Inflammatory macrophage treated with lipopolysaccharide for 4 hours (primary cell): ENCODE results near the gene GNB1.

ENCODE experiments used
- DNase-seq: peaks from one replicate; pipeline ENCODE4 v3.0.0-alpha.2; 2020

Gene GNB1

DNA sequence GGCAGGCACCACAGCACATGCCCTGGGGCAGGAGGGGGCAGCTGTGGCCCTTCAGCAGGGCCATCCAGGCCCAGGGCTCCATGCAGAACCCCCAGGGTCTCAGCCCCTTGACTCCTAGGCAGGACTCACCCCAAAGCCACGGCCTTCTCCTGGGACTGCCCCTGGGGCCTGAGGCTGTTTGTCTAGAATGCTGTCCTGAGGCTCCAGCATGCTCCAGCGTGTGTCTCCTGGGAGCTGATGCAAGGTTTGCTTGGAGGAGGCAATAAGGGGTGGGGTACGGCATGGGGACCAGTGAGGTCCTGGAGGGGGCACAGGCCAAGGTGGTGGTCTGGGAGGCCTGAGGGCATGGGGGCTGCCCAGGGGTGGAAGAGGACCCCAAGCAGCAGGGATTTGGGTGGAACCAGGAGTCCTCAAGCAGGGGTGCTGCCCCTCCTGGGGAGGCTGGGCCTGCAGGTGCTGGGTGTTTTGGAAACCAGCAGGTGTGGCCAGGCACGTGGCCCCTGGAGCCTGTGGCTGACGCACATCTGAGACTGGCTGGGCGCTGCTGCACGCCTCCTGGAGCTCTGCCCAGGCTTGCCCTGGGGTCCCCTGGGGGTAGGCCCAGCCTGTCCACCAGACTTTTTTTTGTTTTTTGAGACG is 16.3 kb upstream of the GNB1 start:
- no peak for DNase-seq

DNA sequence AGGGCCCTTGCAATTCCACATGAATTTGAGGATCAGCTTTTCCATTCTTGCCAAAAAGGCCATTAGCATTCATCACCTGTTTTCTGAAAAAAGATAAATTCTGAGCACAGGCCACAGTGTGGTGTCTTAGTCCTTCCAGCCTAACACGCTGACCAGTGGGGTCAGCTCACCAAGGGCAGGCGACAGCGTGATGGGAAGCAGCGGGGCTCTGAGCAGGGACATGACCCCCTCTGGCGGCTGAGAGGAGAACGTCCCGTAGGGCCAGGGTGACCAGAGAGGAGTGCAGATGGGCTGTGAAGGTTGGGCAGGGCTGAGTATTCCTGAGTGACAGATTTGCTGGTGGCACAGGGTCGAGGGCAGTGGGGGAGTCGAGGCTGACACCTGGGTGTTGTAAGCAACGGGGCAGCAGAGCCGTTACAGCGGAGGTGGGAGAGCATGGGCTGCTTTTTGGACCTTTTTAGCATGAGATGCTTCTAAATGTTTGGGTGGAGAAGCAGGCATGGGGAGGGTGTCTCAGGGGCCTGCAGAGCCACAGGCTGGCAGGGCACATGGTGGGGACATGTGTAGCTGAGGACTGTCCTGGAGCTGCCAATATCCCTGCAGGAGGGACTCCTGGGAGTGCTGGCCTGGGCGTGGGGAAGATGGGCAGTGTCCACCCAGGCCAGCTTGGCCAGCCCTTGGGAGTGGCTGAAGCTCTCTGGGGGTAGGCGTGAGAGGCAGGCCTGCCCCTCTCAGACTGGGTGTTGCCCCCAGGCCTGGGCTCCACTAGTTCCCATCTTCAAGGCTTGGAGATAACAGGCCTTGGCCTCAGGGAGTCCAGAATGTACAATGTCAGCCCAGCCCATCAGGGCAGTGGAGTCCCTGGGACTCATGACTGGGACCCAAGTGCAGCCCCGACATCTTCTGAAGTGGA is 15.6 kb upstream of the GNB1 start:
- DNase-seq = peak; percentile 83

DNA sequence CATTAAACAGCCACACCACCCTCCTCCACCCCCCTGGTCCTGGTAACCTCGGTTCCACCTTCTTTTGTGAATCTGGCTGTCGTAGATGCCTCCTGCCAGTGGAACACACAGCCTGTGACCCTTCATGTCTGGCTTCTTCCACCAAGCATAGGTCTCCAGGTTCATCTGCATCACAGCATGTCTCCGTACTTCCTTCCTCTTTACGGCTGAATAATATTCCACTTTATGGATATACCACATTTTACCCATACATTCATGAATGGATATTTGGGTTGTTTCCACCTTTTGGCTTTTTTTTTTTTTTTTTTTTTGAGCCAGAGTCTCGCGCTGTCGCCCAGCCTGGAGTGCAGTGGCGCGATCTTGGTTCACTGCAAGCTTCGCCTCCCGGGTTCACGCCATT is 12.3 kb upstream of the GNB1 start:
- DNase-seq = no peak

- no peak for DNase-seq
Measured at GRCh38 chr1:1901641-1902294, 10.9 kb upstream of the GNB1 start.

GRCh38 chr1:1900883-1901640 is 10.2 kb upstream of the GNB1 start:
- DNase-seq = no peak

DNA sequence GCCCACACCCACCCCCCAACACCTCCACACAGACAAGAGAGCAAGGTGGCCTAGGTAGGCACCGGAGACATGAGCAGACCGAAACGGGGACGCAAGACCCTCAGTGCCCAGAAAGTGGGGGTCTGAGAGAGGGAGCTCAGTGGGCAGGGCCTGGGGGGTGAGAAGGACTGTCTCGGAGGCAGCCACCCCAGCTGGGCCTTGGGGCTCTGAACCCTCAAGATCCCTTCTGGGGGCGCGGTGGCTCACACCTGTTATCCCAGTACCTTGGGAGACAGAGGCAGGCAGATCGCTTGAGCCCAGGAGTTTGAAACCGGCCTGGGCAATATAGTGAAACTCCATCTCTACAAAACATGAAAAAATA is 9.1 kb upstream of the GNB1 start:
- no peak for DNase-seq

DNA sequence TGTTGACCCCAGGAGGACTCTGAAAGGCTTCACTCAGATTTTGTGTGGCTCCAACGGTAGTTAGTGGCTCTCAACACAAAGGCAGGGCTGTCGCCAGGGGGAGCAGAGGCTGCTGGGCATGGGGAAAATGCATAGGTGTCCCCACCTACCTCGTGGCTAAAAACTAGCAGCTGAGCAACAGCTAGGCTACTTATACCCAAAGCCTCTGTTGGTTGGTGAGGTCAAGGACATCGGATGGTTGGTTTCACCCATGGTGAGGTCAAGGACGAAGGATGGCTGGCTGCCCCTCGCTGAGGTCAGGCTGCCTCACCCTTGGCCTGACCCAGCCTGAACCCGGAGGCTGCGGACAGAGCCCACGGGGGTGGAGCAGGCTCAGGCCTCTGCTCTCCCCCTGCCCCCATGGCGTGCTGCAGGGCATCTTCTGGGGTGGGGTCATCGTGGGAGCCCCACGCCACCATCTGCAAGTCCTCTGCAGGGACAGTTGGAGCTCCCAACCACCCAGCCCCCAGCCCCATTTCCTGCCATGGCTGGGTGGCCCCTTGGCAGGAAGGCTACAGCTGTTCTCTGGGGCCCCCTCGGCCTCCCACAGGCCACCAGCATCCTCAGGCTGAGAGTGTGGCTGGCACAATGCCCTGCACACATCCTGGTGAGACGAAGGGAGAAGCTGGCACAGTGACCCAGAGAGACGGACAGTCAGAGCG is 8.5 kb upstream of the GNB1 start:
- DNase-seq = no peak

DNA sequence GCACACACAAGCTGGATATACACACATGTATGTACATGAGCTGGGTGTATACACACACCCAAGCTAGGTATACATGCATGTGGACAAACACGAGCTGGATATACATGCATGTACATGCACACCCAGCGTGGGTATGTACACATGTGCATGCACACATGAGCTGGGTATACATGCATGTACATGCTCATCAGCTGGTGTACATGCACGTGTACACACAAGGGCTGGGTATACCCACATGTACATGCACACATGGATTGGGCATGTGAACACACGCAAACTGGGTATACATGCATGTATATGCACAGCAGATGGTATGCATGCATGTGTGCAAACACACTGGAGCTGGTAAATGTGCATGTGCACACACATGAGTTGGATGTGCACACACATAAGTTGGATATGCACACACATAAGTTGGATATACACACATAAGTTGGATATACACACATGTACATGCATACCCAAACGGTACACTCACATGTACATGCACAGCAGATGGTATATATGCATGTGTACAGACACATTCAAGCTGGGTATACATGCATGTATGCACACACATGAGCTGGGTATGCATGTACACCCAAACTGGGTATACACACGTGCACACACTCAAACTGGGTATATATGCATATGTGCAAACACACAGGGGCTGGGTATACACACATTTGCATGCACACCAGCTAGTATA is 7.5 kb upstream of the GNB1 start:
- no peak for DNase-seq

GRCh38 chr1:1895456-1896336 is 4.8 kb upstream of the GNB1 start:
- no peak for DNase-seq

DNA sequence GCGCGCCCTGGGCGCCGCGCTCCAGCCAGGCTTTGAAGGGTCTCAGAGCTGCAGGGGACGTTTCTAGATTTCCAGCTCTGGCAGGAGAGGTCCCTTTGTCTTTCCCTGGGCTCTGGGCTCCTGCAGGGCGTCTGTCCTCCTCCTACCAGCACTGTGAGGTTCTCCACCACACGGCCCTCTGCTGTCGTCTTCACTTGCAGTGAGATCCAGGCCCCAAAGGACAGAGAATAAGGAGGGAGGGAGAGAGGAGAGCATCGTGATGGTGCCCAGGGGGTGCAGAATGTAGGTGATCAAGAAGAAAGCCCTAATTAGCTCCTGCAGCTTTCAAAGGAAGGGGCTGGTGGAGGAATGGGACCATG is 4.2 kb upstream of the GNB1 start:
- no peak for DNase-seq

DNA sequence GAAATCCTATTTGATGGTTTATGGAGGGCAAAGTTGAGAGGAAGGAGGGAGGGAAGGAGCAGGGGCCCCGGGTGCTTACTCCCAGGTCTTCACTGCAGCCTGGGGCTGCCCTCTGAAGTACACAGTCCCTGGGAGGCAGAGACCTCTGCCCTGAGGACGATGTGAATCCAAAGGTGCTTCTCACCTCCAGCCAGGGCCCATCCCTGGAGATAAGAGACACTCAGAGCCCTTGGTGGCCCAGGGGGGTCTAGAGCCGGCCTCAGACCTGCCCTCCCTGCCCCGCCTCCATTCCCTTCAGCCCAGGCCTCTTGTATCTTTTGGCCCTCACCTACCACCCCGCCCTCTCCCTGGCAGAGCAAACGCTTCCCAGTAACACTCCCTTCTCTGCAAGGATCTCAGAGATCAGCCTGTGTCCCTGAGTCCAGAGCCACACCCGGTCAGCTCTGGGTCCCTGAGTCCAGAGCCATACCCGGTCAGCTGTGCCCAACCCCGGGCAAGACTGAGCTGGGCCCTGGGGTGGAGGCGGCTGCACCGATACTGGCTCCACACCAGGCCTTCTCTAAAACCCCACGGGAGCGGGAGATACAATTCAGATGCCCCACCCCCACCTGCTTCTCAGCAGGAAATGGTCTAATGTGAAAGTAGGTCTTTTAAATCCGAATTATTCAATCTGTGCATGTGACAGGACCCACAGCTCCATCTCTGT is 3.6 kb upstream of the GNB1 start:
- no peak for DNase-seq

- DNase-seq = no peak
Measured at GRCh38 chr1:1893997-1894353, 3.1 kb upstream of the GNB1 start.

DNA sequence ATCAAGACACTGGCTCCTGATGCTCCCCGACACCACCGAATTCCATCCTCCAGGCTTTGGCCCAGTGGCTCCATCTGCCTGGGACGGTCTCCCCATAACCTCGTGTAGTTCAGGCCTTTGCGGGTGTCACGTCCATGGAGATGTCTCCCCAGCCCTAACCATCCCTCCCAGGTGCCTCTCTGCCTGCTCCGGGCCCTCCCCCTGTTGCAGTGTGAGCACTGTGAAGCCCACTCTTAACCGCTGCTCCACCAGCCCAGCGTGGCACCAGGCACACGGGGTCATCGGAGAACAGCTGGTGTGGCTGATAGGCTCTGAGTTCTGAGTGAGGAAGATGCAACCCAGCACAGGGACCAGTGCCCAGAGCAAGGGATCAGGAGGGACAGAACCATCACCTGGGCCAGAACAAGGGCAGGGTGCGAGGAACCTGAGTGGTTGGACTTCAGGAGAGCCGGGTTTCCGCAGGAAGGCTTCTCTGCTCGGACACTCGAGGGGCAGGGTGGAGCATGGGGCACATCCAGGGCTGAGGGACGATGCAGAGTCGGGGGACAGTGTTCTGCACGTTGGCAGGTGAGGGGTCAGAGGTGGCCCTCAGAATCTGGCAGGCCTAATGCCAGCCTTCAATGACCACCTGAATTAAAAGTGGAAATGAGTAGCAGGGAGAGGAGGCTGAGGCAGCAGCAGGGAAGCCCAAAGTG is 2.6 kb upstream of the GNB1 start:
- DNase-seq = no peak

GRCh38 chr1:1892763-1893120 is 1.9 kb upstream of the GNB1 start:
- DNase-seq = no peak

DNA sequence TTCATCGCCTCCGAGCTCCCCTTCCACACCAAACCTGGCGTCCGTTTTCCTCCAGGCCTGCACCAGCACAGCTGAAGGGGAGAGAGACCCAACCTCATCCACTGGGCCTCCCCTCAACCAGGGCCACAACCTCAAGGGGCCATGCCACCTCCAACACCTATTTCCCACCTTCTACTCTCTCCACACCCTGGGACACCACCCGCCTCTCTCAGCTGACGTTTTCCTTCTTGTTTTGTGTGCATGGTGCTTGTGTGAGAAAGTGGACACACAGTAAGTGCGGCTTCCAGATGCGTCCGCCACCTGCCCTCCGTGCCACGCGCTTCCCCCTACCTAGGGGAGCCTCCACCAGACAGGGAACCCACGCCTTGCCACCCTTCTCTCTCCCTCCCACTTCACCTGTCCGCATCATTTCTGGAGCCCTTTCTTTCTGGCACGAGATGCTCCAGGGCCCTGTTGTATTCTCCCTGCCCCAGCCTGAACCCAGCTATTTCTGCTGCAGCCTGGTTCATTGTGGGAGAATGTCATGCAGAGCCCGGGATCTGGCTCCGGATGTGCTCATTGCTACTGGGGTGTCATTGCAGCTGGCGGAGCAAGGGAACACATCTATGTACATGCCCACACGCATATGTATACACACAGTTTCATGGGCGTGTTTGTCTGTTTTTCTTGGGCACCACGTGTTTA is 1.3 kb upstream of the GNB1 start:
- no peak for DNase-seq

GRCh38 chr1:1891349-1892078 is 627 bp upstream of the GNB1 start:
- DNase-seq = peak; percentile 40

DNA sequence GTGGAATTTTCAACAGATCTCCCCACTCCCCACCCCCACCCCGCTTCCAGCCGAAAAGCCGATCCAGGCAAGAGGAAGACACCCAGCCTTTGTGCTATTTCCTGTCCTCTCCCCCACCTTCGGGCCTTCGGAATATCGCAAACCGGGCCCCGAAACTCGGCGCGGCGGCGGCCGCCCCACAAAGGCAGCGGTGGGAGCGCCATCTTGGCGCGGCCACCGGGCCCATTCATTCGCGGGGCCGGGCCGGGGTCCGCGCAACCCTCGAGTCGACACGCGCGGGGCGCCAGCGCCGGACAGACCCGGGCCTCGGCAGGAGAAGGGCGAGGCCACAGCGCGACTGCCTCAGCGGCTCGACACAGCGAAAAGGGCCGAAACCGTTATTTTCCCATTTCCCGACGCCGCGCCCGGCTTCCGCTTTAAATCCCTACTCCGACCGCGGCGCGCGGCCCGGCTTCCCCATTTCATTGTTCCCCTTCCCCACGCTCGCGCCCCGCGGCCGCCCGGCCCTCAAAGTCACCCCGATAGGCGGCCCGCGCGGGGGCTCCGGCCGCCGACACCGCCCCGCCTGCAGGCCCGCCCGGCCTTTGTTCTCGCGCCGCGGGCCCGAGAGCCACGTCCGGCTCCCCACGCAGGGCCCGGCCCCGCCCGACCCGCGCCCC is 911 bp downstream of the GNB1 start:
- peak; percentile 87 for DNase-seq
